H1 (cell line): Measurements from ENCODE around the gene CAMKK1.

Experiments
- ATF3 ChIP-seq: IDR thresholded peaks from 2 replicates; pipeline ENCODE4 v1.6.1; 2011; ENCODE audit warnings: low read depth, mild to moderate bottlenecking, low read length; ENCODE audit not compliant: insufficient read depth
- CREB1 ChIP-seq: IDR thresholded peaks from 2 replicates; pipeline ENCODE4 v1.6.1; 2012; ENCODE audit warnings: inconsistent platforms
- CTCF ChIP-seq, 3 experiments: IDR thresholded peaks; 1 replicate in 2 of 3; 2 replicates in 1 of 3; pipeline versions ENCODE4 v1.5.1 to v1.6.1; 2011; ENCODE audit warnings: low read length in 3 of 3, mild to moderate bottlenecking in 3 of 3, inconsistent platforms in 2 of 3, low read depth in 1 of 3, moderate library complexity in 1 of 3; ENCODE audit not compliant: insufficient read depth in 1 of 3; ENCODE audit errors: control extremely low read depth in 1 of 3
- EGR1 ChIP-seq: IDR thresholded peaks from 2 replicates; pipeline ENCODE4 v1.6.1; 2011; ENCODE audit warnings: low read depth, low read length, borderline replicate concordance
- EP300 ChIP-seq, 2 experiments: IDR thresholded peaks; 1 replicate in 1 of 2; 2 replicates in 1 of 2; pipeline ENCODE4 v1.6.1; 2011 to 2012; ENCODE audit warnings: low read depth in 2 of 2, low read length in 2 of 2, mild to moderate bottlenecking in 2 of 2, borderline replicate concordance in 1 of 2, inconsistent platforms in 1 of 2, moderate library complexity in 1 of 2
- POLR2A ChIP-seq, 2 experiments: IDR thresholded peaks; 1 replicate in 1 of 2; 2 replicates in 1 of 2; pipeline ENCODE4 v1.6.1; 2011; ENCODE audit warnings: low read depth in 2 of 2, low read length in 2 of 2, mild to moderate bottlenecking in 2 of 2; ENCODE audit errors: control extremely low read depth in 1 of 2
- POLR2AphosphoS5 ChIP-seq: IDR thresholded peaks from 2 replicates; pipeline ENCODE4 v1.6.1; 2011; ENCODE audit warnings: low read depth, low read length
- RAD21 ChIP-seq, 2 experiments: IDR thresholded peaks in 1 of 2; conservative IDR thresholded peaks in 1 of 2; 2 replicates each; pipeline ENCODE4 v1.6.1; 2011; ENCODE audit warnings: low read depth in 2 of 2, low read length in 2 of 2, improper control_type of control experiment in 1 of 2, inconsistent platforms in 1 of 2, mild to moderate bottlenecking in 1 of 2, moderate library complexity in 1 of 2
- USF2 ChIP-seq: IDR thresholded peaks from 2 replicates; pipeline ENCODE4 v1.6.1; 2011; ENCODE audit warnings: low read length, improper control_type of control experiment

GRCh38 chr17:3812771-3813170 is 80.1 kb downstream of the CAMKK1 start:
- TF ChIP-seq CTCF (IDR thresholded peaks at IDR 0.05; ENCODE audit: control extremely low read depth in 1 of 3, insufficient read depth in 1 of 3, low read depth in 1 of 3, low read length in 3 of 3) (no peak), EGR1 (no peak), RAD21 (IDR thresholded peaks at IDR 0.05 in 1 of 2, conservative IDR thresholded peaks at IDR 0.05 in 1 of 2; ENCODE audit: low read depth in 2 of 2, low read length in 2 of 2) (no peak), EP300 (IDR thresholded peaks at IDR 0.05; ENCODE audit: borderline replicate concordance in 1 of 2, low read depth in 2 of 2, low read length in 2 of 2) (no peak), USF2 (no peak), CREB1 (no peak), POLR2A (IDR thresholded peaks at IDR 0.05; ENCODE audit: control extremely low read depth in 1 of 2, low read depth in 2 of 2, low read length in 2 of 2) (no peak), ATF3 (no peak), POLR2AphosphoS5 (no peak)
